PC-3 (cell line): ENCODE results near the gene AHDC1.

ENCODE experiments used
- EZH2 ChIP-seq: fragments of 300-600 bp; sonication (generic); IDR thresholded peaks from one replicate; pipeline ENCODE4 v1.6.1; 2017; ENCODE audit warnings: antibody characterized with exemption, mild to moderate bottlenecking, low read length; ENCODE audit not compliant: unreplicated experiment
- EZH2phosphoT487 ChIP-seq: fragments of 300-600 bp; sonication (generic); IDR thresholded peaks from 2 replicates; pipeline ENCODE4 v1.6.1; 2018; ENCODE audit warnings: mild to moderate bottlenecking, antibody characterized with exemption, low read length, borderline replicate concordance
- TF ChIP-seq, protein P1 (sequence below): fragments of 300-600 bp; sonication (generic); conservative IDR thresholded peaks from 2 replicates; pipeline ENCODE4 v1.5.1; 2017; ENCODE audit warnings: antibody characterized with exemption, low read depth, mild to moderate bottlenecking, low read length

DNA sequence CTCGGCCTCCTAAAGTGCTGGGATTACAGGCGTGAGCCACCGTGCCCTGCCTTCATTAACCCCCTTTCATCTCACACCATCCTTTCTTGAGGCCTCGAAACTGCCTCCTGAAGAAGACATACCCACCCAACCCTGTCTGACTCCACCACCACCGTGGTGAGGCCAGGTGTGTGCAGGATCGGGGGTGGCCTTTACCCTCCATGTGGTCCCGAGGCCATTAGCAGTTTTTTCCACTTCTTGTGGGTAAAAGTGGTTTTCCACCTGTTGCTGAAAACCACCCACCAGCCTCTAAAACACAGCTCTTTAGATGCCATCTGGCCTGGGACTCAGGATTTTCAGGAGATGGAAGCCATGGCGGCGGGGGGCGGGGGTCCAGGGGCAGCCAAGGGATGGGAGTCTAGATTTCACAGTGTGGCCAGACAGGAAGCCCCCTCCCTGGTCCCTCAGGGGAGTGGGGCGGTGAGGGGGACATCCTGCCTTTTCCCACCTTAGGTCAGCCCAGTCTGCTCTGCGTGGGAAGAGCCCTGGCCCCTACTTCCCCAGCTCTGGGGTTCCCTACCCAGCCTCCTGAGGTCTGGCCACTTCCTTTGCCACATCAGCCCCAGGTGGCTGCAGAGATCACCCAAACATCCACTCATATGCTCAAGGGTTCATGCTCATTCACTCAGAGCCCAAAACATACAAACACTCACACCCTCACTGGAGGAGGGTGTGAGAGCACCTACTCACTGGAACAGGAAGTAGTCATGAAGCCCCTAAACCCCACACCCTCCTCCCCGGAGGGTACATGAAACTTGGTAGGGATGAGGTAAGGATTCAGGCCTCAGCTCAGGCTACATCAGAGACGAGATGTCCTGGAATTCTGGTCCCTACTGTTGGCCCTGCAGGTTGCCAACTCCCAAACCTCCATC, 28.7 kb upstream of the AHDC1 start:
- TF ChIP-seq, protein P1, sequence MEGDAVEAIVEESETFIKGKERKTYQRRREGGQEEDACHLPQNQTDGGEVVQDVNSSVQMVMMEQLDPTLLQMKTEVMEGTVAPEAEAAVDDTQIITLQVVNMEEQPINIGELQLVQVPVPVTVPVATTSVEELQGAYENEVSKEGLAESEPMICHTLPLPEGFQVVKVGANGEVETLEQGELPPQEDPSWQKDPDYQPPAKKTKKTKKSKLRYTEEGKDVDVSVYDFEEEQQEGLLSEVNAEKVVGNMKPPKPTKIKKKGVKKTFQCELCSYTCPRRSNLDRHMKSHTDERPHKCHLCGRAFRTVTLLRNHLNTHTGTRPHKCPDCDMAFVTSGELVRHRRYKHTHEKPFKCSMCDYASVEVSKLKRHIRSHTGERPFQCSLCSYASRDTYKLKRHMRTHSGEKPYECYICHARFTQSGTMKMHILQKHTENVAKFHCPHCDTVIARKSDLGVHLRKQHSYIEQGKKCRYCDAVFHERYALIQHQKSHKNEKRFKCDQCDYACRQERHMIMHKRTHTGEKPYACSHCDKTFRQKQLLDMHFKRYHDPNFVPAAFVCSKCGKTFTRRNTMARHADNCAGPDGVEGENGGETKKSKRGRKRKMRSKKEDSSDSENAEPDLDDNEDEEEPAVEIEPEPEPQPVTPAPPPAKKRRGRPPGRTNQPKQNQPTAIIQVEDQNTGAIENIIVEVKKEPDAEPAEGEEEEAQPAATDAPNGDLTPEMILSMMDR: no peak
- TF ChIP-seq EZH2: no peak
- no peak for TF ChIP-seq EZH2phosphoT487
